ENCODE data around the gene PCSK5.

Gene PCSK5

GRCh38 chr9:76003041-76003440, 112.6 kb downstream of the PCSK5 start:
- H3K36me3 ChIP-seq (replicated peaks) = no peaks in the 10 kb centered on the region
- in situ Hi-C loops (cut with HindIII; ENCODE audit: low pct_ligation_motif_present, low sequenced_read_pairs) = no loop called here
- TF ChIP-seq, protein P1, sequence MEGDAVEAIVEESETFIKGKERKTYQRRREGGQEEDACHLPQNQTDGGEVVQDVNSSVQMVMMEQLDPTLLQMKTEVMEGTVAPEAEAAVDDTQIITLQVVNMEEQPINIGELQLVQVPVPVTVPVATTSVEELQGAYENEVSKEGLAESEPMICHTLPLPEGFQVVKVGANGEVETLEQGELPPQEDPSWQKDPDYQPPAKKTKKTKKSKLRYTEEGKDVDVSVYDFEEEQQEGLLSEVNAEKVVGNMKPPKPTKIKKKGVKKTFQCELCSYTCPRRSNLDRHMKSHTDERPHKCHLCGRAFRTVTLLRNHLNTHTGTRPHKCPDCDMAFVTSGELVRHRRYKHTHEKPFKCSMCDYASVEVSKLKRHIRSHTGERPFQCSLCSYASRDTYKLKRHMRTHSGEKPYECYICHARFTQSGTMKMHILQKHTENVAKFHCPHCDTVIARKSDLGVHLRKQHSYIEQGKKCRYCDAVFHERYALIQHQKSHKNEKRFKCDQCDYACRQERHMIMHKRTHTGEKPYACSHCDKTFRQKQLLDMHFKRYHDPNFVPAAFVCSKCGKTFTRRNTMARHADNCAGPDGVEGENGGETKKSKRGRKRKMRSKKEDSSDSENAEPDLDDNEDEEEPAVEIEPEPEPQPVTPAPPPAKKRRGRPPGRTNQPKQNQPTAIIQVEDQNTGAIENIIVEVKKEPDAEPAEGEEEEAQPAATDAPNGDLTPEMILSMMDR (IDR thresholded peaks at IDR 0.05; ENCODE audit: low read depth, low read length, missing control alignments) = no peak
- H3K27me3 ChIP-seq (replicated peaks) = no peaks in the 10 kb centered on the region
- DNase-seq = no peak
- no peak overlapping the region for H3K27ac ChIP-seq
- H3K4me3 ChIP-seq (ENCODE audit: low read depth, low read length) = no peak overlapping the region

- in situ Hi-C loops (cut with HindIII; ENCODE audit: low pct_ligation_motif_present, low sequenced_read_pairs) = no loop called here
These were observed 114.1 kb downstream of the PCSK5 start for GRCh38 chr9:76004526-76004925.

DNA sequence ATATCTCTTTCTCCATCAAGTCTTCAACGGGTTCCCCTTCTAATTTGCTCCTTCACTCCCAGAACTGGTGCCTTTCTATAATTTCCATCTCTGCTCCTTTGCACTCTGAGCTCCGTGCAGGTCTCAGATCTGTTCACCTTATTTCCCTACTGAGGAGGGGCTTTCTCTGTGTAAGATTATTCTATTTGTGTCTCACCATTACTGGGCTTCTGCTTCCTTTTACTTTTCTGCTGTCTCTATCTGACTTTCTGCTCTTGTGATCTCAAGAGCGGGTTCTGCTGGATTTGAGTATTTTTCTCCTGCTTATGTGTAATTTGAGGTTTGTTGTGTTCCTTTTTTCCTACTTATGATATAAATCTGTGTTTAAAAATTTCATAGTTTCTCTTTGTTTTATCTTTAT, 117.5 kb downstream of the PCSK5 start:
- no peak for DNase-seq
- in situ Hi-C loops (cut with HindIII; ENCODE audit: low pct_ligation_motif_present, low sequenced_read_pairs) = no loop called here
- Histone ChIP-seq H3K27me3 (replicated peaks) (no peaks in the 10 kb centered on the region), H3K36me3 (replicated peaks) (no peaks in the 10 kb centered on the region), H3K27ac (no peak overlapping the region), H3K4me3 (ENCODE audit: low read depth, low read length) (no peak overlapping the region)
- TF ChIP-seq, protein P1 (IDR thresholded peaks at IDR 0.05; ENCODE audit: low read depth, low read length, missing control alignments) = no peak

More at GRCh38 chr9:76004526-76004925, 114.1 kb downstream of the PCSK5 start:
- Histone ChIP-seq H3K27me3 (replicated peaks) (no peaks in the 10 kb centered on the region), H3K36me3 (replicated peaks) (no peaks in the 10 kb centered on the region), H3K27ac (no peak overlapping the region), H3K4me3 (ENCODE audit: low read depth, low read length) (no peak overlapping the region)
- no peak for DNase-seq
- TF ChIP-seq, protein P1 (IDR thresholded peaks at IDR 0.05; ENCODE audit: low read depth, low read length, missing control alignments) = no peak

DNA sequence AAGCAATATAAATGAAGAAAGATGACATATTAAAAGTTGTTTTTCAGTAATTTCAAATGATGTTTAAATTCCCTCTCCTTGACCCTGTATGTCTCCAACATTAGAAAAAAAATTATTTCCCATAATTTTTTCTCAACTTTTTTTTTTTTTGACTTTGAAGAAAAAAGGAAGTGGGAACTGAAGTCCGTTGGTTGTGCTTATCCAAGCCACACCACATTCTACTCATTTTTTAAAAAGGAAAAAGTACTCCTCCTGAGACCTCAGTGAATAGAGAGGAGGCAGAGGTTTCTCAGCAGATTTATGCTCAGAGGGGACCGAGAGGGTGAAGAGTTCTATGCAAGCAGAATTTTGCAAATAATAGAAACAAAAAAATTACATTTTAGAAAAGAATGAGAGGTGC, 123.3 kb downstream of the PCSK5 start:
- no peaks in the 10 kb centered on the region for H3K27me3 ChIP-seq (replicated peaks)
- in situ Hi-C loops (cut with HindIII; ENCODE audit: low pct_ligation_motif_present, low sequenced_read_pairs) = no loop called here
- no peaks in the 10 kb centered on the region for H3K36me3 ChIP-seq (replicated peaks)
- no peak overlapping the region for H3K4me3 ChIP-seq (ENCODE audit: low read depth, low read length)
- DNase-seq = no peak
- H3K27ac ChIP-seq = no peak overlapping the region
- TF ChIP-seq, protein P1 (IDR thresholded peaks at IDR 0.05; ENCODE audit: low read depth, low read length, missing control alignments) = no peak

- no peak for DNase-seq
- Histone ChIP-seq H3K4me3 (ENCODE audit: low read depth, low read length) (no peak overlapping the region), H3K27me3 (replicated peaks) (no peaks in the 10 kb centered on the region), H3K27ac (no peak overlapping the region), H3K36me3 (replicated peaks) (no peaks in the 10 kb centered on the region)
- in situ Hi-C loops (cut with HindIII; ENCODE audit: low pct_ligation_motif_present, low sequenced_read_pairs) = no loop called here
- TF ChIP-seq, protein P1 (IDR thresholded peaks at IDR 0.05; ENCODE audit: low read depth, low read length, missing control alignments) = no peak
These were observed 127.8 kb downstream of the PCSK5 start for GRCh38 chr9:76018235-76018634.

DNA sequence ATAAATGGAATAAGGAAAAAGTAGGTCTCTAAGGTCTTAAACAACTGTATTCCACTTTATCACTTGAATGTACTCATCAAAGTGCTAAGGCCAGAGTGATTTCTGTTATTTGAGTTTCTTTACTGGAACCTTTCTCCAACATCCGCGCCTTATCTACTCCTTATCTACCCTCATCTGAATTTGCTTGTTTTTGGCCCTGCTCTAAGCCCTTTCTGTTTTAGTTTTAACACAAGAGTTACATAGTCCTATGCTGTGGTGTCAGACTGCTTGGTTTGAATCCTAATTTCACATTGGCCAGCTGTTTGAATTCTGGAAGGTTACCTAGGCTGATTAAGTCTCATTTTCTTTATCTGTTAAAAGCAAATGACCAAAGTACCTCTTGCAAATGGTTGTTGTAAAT, 128.3 kb downstream of the PCSK5 start:
- no peak for DNase-seq
- Histone ChIP-seq H3K4me3 (ENCODE audit: low read depth, low read length) (no peak overlapping the region), H3K27me3 (replicated peaks) (no peaks in the 10 kb centered on the region), H3K27ac (no peak overlapping the region), H3K36me3 (replicated peaks) (no peaks in the 10 kb centered on the region)
- in situ Hi-C loops (cut with HindIII; ENCODE audit: low pct_ligation_motif_present, low sequenced_read_pairs) = no loop called here
- TF ChIP-seq, protein P1 (IDR thresholded peaks at IDR 0.05; ENCODE audit: low read depth, low read length, missing control alignments) = no peak
